Measurements from ENCODE around the gene STRN4.

The STRN4 gene

DNA sequence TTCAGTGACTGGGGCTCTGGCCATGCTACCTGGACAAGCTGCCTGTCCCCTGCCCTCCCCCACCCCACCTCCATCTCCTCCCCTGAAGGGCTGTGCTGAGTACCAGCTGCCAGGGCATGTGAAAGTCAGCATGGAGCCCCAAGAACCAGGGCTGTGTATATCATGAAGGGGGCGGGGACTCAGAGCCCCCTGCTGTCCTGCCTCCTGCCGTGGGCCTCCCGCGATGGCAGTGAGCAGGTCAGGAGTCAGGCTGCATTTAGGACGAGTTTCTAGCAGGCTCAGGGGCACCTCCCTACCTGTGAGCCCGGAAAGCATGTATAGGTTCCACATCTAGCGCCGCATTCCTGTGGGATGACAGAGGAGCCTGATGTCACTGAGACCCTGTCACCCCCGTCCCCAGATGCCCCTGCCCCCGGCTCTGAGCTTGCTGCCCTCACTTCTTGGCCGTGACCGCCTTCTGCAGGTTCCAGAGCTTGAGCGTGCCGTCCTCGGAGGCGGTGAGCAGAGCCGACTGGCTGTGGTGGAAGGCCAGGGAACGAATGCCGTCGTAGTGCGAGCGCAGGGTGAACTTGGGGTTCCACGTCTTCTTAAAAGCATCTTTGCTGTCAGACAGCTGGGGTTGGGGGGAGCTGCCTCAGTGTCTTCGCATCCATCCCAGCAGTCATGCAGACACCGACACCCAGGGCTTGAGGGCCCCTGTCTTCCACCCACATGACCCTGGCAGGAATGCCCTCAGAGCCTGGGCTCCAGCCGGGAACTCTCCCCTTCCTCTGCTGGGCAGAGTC lies 21.0 kb downstream of the STRN4 start:
- no peak for DNase-seq (ENCODE audit: low read depth)

DNA sequence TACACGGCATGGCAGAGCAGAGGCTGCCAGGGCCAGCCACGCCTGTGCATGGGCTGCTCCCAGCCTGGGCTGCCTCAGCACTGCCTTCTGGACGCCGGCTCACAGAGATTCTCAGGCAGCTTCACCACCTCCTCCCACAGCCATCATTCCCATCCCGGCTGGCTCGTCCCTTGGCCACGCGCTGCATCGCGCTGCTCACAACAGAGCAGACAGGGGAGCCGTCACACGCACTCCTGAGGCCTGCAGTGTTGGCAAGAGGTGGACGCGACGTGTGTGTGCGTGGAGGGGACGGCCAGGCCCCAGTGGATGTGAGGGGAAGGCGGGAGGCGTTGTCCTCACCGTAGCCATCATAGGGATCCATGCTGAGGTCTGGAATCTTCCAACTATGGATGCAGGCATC lies 21.8 kb downstream of the STRN4 start:
- no peak for DNase-seq (ENCODE audit: low read depth)

DNA sequence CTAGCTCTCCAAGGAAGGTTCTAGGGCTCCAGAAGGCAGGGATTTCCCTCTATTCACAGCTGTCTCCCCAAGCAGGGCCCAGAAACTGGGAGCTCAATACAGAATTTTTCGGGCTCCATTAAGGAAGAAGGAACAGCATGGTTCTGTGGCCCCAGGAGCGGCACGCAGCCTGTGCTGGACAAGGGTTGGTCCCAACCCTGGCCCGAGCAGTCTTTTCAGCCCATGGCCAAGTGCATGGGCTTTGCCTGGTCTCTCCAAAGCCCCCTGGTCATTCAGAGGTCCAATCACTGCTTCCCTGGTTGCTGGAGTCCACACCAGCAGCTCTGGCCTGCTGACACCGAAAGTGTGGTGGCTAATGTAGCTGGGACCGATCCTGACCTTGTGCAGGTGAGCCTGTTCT lies 22.8 kb downstream of the STRN4 start:
- DNase-seq (ENCODE audit: low read depth), result no peak

DNA sequence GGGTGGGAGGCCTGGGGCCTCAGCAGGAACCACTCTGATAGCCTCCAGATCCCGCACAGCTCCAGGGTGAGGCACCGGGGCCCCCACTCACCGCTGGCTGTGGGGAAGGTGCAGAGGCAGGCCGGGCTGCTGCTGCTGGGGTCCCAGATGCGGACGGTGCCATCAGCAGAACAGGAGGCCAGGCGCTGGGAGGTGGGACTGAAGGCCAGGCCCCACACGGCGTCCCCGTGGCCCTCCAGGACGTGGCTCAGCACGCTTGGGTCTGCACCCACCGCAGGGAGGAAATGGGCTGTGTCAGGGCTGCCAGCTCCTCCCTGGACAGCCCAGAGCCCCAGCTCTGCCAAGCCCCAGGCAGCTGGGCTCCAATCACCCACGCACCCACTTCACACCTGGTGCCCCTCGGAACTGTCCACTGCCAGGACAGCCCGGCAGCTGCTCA lies 23.2 kb downstream of the STRN4 start:
- DNase-seq (ENCODE audit: low read depth), result no peak

DNA sequence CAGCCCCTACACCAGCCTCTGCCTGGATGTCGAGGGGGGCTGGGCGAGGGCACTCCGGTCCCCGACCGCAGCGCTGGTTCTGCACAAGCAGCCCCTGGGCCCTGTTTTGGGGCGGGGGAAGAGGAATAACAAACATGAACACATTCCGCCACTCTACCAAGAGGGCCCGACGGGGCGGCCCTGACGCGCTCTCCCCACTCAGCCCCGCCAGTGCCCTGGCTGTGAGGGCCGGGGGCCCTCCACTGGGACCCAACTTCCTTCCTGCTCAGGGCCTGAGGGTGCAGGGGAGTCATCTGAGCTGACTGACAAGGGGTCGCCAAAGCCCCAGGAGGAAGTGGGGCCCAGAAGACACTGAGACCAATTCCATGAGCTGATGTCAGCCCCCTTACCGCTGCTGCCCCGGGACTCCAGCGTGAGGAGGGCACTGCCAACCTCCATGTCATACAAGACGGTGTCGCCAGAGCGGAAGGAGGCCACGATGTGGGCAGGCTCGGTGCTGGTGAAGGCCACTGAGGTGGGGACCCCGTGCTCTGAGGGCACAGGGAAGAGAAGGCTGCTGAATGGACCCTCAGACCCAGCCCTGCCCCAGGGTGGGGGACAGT lies 23.7 kb downstream of the STRN4 start:
- DNase-seq (ENCODE audit: low read depth), result no peak

- DNase-seq (ENCODE audit: low read depth), result no peak
These were observed 24.3 kb downstream of the STRN4 start for GRCh38 chr19:46722004-46722380.

DNA sequence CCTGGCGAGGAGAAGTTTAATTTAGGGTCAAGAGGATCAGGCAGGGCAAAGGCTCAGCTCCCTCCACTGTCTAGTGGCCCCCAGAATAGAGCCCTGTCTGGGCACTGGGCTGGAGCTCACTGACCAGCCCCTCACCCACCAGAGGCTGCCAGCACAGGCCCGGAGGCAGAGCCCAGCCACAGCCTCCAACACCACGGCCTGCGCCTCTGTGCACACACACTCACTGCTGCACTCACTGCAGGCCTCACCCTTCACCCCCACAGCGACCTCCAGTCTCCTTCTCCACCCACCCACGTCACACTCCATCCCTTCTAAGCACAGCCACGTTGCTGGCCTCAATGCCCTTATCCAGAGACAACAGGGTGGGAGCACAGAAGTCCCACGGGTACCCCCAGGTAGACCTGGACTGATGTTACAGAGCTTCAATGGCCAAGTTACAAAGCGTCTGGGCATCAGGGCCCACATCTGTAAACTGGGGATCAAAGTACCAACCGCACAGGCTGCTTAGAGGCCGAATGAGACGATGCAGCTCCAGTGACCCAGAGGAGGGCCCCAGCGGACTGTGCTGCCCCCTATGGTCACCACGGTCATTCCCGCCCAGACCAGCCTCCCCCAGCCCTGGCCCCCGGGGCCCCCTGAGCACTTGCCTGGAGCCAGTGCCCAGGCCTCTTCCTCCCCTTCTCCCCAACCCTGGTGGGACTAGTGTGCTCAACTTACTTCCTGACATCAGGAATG lies 24.8 kb downstream of the STRN4 start:
- DNase-seq (ENCODE audit: low read depth), result no peak

- no peak for DNase-seq (ENCODE audit: low read depth)
These were observed 25.6 kb downstream of the STRN4 start for GRCh38 chr19:46720503-46721239.

DNA sequence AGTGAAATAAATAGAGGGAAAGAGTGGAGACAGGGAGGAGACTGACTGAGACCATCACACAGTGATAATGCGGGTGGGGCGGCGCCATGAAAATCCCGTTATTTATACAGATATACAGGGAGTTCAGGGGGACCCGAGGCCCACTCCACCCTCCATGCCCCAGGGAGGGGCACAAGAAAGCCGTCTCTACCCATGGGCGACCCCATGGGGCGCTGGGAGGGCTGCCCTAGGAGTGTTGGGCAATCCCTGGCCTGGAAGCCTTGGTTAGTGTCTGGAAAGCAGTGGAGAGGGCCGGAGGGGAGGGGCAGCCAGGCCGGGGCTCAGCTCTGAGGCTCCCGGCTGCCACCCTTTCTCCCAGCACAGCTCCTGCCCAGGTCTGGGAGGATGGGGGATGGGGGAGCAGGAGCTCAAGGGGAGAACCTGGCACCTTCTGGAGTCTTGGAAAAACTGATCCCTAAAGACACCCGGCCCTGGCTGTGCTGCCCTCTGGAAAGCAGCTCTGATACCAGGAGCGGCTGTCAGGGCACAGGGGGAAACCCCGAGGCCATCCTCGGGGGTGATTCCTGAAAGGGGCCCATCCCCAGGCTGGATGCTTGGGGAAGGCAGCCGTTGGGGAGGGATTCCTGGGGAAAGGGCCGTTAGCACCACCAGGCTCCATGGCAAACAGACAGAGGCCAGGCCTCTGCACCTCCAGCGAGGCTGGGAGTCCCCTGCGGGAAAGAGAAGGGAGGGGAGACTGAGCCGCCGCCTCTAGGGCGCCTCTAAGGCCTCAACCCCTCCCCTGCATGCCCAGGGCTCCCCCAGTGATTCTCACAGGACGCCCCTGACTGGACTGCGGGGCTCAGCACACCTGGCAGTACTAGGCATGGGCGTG lies 26.4 kb downstream of the STRN4 start:
- DNase-seq (ENCODE audit: low read depth), result no peak

DNA sequence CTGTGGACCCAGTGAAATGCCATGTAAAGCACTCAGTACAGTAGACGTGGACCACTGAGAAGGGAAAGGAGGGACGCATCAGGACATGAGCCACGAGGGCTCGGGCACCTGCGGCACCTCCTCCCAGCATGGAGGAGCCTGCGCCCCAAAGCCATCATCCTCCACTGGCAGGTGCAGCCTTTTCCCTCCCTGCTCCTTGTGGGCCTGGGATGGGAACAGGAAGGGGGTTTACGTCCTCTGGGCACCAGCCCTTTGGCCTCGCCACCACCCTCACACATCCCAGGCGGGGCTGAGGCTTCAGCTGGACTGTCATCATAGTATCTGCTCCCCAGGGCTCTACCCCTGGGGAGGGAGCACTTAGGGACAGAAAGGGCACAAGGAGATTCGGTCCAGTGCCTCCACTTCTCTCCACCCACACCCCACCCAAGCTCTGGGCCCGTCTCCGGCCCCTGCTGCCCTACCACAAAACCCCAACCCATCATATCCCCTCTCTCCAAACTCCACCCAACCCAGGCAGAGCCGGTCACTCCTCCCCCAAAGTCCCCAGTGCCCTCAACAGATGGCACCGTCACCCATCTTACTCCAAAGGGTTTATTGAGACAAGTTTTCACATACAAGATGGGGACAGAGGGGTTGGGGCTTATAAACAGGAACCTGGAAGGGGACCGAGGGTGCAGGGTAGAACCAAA lies 27.2 kb downstream of the STRN4 start:
- DNase-seq (ENCODE audit: low read depth), result no peak

GRCh38 chr19:46718157-46718933 lies 27.9 kb downstream of the STRN4 start:
- no peak for DNase-seq (ENCODE audit: low read depth)

- no peak for DNase-seq (ENCODE audit: low read depth)
These were observed 28.5 kb downstream of the STRN4 start for GRCh38 chr19:46717716-46718143.

DNA sequence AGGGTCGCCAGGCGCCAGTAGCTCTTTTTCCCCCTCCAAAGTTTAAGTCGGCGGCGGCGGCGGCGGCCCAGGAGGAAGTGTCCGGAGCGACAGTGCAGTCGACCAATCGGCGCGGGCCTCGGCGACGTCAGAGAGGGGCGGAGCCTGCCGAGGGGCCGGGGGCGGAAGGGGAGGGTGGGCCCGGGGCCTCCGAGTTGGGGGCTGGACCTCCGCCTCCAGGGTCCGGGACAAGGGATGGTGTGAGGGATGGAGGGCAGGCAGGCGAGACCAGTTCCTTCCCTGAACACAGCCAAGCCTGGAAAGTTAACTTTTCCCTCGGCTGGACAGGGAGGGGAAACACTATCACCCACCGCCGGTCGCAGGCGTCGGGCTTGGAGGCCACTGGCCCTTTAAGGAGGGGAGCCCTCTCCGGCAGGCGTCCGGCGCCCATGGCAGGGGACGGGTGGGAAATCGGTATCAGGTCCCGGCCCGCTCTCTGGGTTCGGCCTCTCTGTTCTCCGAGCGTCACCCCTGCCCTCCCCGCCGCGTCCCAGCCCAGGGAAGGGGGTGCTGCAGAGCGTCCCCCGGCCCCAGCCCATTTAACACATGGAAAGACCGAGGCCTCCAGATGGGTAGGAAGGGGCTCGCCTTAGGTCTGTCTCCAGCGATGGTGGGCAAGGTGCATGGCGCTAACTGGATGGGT lies 29.1 kb downstream of the STRN4 start, which contains the start of gene PRKD2:
PRKD2 (minus strand) TSS at position 81 of the 682 bp plus-strand sequence. CDS start 744 bp downstream, outside the sequence.
- DNase-seq (ENCODE audit: low read depth), result peak; percentile 85

- no peak for DNase-seq (ENCODE audit: low read depth)
These were observed 29.6 kb downstream of the STRN4 start for GRCh38 chr19:46716672-46717033.

GRCh38 chr19:46715975-46716671 lies 30.1 kb downstream of the STRN4 start:
- DNase-seq (ENCODE audit: low read depth), result no peak

- DNase-seq (ENCODE audit: low read depth), result no peak
These were observed 30.7 kb downstream of the STRN4 start for GRCh38 chr19:46715620-46715974.

- DNase-seq (ENCODE audit: low read depth), result peak; percentile 41
These were observed 31.7 kb downstream of the STRN4 start for GRCh38 chr19:46714444-46715106.

DNA sequence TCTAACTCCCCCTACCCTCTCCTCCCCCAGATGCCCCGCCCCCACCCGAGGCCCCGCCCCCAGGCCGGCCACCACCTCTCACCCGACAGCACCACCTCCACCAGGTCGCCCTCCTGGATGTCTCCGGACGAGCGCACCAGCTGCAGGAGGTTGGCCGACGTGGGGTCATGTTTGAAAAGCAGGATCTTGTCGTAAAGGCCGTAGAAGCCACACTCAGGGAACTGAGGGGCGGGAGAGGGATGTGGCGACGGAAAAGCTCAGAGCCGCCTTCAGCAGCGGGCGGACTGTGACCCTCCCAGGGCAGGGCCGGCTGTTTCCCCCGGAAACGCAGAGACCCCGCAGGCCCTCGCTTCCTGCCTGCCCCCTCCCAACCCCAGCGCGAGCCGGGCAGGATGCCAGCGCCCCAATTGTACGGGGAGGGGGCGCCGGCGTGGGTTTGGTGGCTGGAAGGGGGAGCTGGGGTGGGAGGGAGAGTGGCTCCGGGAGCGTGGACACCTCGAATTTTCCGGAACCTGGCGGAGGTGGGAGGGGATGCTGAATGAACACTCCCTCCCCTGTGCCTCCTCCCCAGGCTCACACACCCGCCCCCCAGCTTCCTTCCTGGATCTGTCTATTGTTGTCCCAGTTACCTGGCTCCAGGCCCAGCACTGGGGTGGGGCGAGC lies 32.3 kb downstream of the STRN4 start:
- peak; percentile 58 for DNase-seq (ENCODE audit: low read depth)
